Cardiac muscle cell (in vitro differentiated cells and primary cell): ENCODE results near the gene ABCC4. TPM values are rescaled to one million over a fixed set of nuclear protein-coding genes. Genes with fewer than 3 reads are reported as not detected.

Source experiments
- DNase-seq, 2 donors: peaks; one replicate each; pipeline versions ENCODE4 v3.0.0 to v3.0.0-alpha.2; 2010 to 2017; ENCODE audit warnings: low read depth in 1 of 2, low spot score in 1 of 2
- H3K27ac ChIP-seq: fragments of 200-600 bp; sonication (generic); 2 replicates; pipeline ENCODE4 v1.5.1; 2016
- H3K27me3 ChIP-seq: fragments of 200-600 bp; sonication (generic); 2 replicates; pipeline ENCODE4 v1.6.0; 2016; ENCODE audit warnings: control low read depth
- H3K36me3 ChIP-seq: fragments of 200-600 bp; sonication (generic); 2 replicates; pipeline ENCODE4 v1.5.1; 2016; ENCODE audit warnings: control low read depth
- H3K4me1 ChIP-seq: fragments of 200-600 bp; sonication (generic); 2 replicates; pipeline ENCODE4 v1.8.1; 2017; ENCODE audit warnings: low read depth, mild to moderate bottlenecking, mixed run types
- H3K4me3 ChIP-seq: fragments of 200-600 bp; sonication (generic); 2 replicates; pipeline ENCODE4 v1.5.1; 2016; ENCODE audit warnings: mild to moderate bottlenecking
- H3K9me3 ChIP-seq: fragments of 200-600 bp; sonication (generic); 2 replicates; pipeline ENCODE4 v1.5.1; 2017; ENCODE audit warnings: low read depth, mild to moderate bottlenecking, control low read depth
- CTCF ChIP-seq: IDR thresholded peaks from 2 replicates; pipeline ENCODE4 v1.5.1; 2012; ENCODE audit warnings: low read depth, mild to moderate bottlenecking, low read length
- polyA plus RNA-seq: library from polyadenylated mRNA; unstranded; fragments of >200 nt; fragmentation: Nextera tagmentation; extraction: Ambion mirVana; gene quantifications from 2 replicates; pipeline ENCODE4 v1.2.1, GENCODE V29; 2016
- total RNA-seq: library from RNA; depleted of rRNA; stranded (reverse); fragments of >200 nt; gene quantifications from 2 replicates; pipeline ENCODE4 v1.2.3, GENCODE V29; 2016

Gene ABCC4
- total and polyA plus RNA-seq, 2 experiments from 2014 or later: 1.6 to 5.0 TPM

GRCh38 chr13:95083066-95083465, 218.2 kb downstream of the ABCC4 start:
- no peak for TF ChIP-seq CTCF
- Histone ChIP-seq H3K27ac (no peak overlapping the region), H3K4me3 (no peak overlapping the region), H3K4me1 (no peaks in the 10 kb centered on the region), H3K9me3 (no peaks in the 10 kb centered on the region), H3K27me3 (no peaks in the 10 kb centered on the region), H3K36me3 (no peaks in the 10 kb centered on the region)
- DNase-seq: no peak

- H3K36me3 ChIP-seq: no peaks in the 10 kb centered on the region
- no peaks in the 10 kb centered on the region for H3K4me1 ChIP-seq
- no peaks in the 10 kb centered on the region for H3K9me3 ChIP-seq
- H3K27me3 ChIP-seq: no peaks in the 10 kb centered on the region
- H3K27ac ChIP-seq: no peak overlapping the region
- no peak for DNase-seq
- H3K4me3 ChIP-seq: no peak overlapping the region
- TF ChIP-seq CTCF: no peak
These were observed 225.7 kb downstream of the ABCC4 start for GRCh38 chr13:95075506-95075905.

GRCh38 chr13:95074820-95075219, 226.4 kb downstream of the ABCC4 start:
- Histone ChIP-seq H3K27ac (no peak overlapping the region), H3K9me3 (no peaks in the 10 kb centered on the region), H3K36me3 (no peaks in the 10 kb centered on the region), H3K27me3 (no peaks in the 10 kb centered on the region), H3K4me1 (no peaks in the 10 kb centered on the region), H3K4me3 (no peak overlapping the region)
- DNase-seq: no peak
- no peak for TF ChIP-seq CTCF

GRCh38 chr13:95073747-95074311, 227.4 kb downstream of the ABCC4 start:
- Histone ChIP-seq H3K4me1 (no peaks in the 10 kb centered on the region), H3K36me3 (no peaks in the 10 kb centered on the region), H3K27ac (no peak overlapping the region), H3K27me3 (no peaks in the 10 kb centered on the region), H3K4me3 (no peak overlapping the region), H3K9me3 (no peaks in the 10 kb centered on the region)
- no peak for TF ChIP-seq CTCF
- DNase-seq: peak in 1 of 2 donors; percentile 15

GRCh38 chr13:95067303-95067702, 233.9 kb downstream of the ABCC4 start:
- TF ChIP-seq CTCF: no peak
- no peaks in the 10 kb centered on the region for H3K27me3 ChIP-seq
- no peaks in the 10 kb centered on the region for H3K4me1 ChIP-seq
- H3K4me3 ChIP-seq: no peak overlapping the region
- H3K36me3 ChIP-seq: no peaks in the 10 kb centered on the region
- no peak overlapping the region for H3K27ac ChIP-seq
- peak in 1 of 2 donors; percentile 25 for DNase-seq
- no peaks in the 10 kb centered on the region for H3K9me3 ChIP-seq
